KMS-11 (cell line): ENCODE measurements around the gene ALDH3B2.

Experiments used
- H2AFZ ChIP-seq: fragments of 200-600 bp; sonication (generic); 2 replicates; pipeline ENCODE4 v1.6.1; 2016; ENCODE audit warnings: antibody characterized with exemption, mixed run types, low read depth
- H3K27ac ChIP-seq: fragments of 200-600 bp; sonication (generic); 2 replicates; pipeline ENCODE4 v1.6.1; 2016; ENCODE audit warnings: mild to moderate bottlenecking, mixed run types
- H3K27me3 ChIP-seq: fragments of 200-600 bp; sonication (generic); 2 replicates; pipeline ENCODE4 v1.6.1; 2017; ENCODE audit warnings: mild to moderate bottlenecking, low read depth, mixed run types, moderate library complexity; ENCODE audit not compliant: insufficient read depth
- H3K36me3 ChIP-seq: fragments of 200-600 bp; sonication (generic); 2 replicates; pipeline ENCODE4 v1.6.1; 2017; ENCODE audit warnings: mild to moderate bottlenecking, mixed run types; ENCODE audit not compliant: insufficient read depth
- H3K4me1 ChIP-seq: fragments of 200-600 bp; sonication (generic); 2 replicates; pipeline ENCODE4 v1.6.1; 2016; ENCODE audit warnings: mild to moderate bottlenecking, low read depth, mixed run types; ENCODE audit not compliant: poor library complexity, severe bottlenecking
- H3K4me2 ChIP-seq: fragments of 200-600 bp; sonication (generic); 2 replicates; pipeline ENCODE4 v1.7.0; 2016; ENCODE audit warnings: mild to moderate bottlenecking, mixed run types
- H3K4me3 ChIP-seq: fragments of 200-600 bp; sonication (generic); IDR thresholded peaks from 2 replicates; pipeline ENCODE4 v1.6.1; 2017; ENCODE audit warnings: low read depth, low read length, mixed read lengths; ENCODE audit not compliant: insufficient read depth
- H3K79me2 ChIP-seq: fragments of 200-600 bp; sonication (generic); 2 replicates; pipeline ENCODE4 v1.6.1; 2016; ENCODE audit warnings: low read depth, mixed run types; ENCODE audit not compliant: insufficient read depth
- H3K9ac ChIP-seq: fragments of 200-600 bp; sonication (generic); 2 replicates; pipeline ENCODE4 v1.6.1; 2016; ENCODE audit warnings: mild to moderate bottlenecking, mixed run types
- H4K20me1 ChIP-seq: fragments of 200-600 bp; sonication (generic); 2 replicates; pipeline ENCODE4 v1.6.1; 2016; ENCODE audit warnings: mild to moderate bottlenecking, mixed run types; ENCODE audit not compliant: insufficient read depth
- TF ChIP-seq, protein P1 (sequence below): fragments of 200-600 bp; sonication (generic); conservative IDR thresholded peaks from 2 replicates; pipeline ENCODE4 v1.6.1; 2017; ENCODE audit warnings: low read depth, mild to moderate bottlenecking, antibody characterized with exemption, low read length, moderate library complexity, mixed read lengths

Gene ALDH3B2

DNA sequence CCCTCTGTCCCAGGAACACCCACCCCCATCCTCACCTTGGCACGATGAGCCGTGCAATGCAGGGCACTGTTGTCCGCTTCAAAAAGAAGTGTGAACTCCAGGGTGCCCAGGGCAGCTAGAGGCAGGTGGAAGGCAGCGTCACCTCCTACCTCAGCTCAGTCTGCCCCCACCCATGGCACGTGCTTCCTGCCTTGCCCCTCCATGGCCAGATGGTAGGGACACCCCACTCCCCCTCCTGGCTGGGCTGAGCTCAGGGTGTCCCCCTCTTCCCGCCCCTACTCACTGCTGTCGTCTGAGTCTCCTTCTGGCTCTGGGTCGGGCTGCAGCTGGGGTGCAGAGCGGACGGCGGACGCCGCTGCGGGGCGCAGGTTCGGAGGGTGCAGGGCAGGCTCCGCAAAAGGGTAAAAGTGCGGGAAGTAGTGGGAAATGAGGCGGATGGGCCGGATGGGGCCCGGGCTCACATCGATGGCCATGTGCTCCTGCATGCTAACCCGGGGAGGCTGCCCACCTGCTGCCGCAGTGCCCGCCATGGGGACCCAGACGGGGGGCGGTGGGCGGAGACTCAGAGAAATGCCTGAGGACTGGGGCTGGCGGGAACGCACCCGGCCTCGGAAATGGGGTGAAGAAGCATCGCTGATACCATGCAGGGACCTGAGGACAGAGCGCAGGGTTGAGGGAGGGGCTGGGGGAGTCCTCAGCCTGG is 58.5 kb downstream of the ALDH3B2 start:
- no peak overlapping the region for H2AFZ ChIP-seq
- no peaks in the 10 kb centered on the region for H3K79me2 ChIP-seq
- no peak overlapping the region for H3K27ac ChIP-seq
- no peaks in the 10 kb centered on the region for H3K27me3 ChIP-seq
- H4K20me1 ChIP-seq, result no peaks in the 10 kb centered on the region
- H3K4me1 ChIP-seq, result peaks cover 23% of the 10 kb centered on the region
- H3K4me2 ChIP-seq, result no peak overlapping the region
- TF ChIP-seq, protein P1, sequence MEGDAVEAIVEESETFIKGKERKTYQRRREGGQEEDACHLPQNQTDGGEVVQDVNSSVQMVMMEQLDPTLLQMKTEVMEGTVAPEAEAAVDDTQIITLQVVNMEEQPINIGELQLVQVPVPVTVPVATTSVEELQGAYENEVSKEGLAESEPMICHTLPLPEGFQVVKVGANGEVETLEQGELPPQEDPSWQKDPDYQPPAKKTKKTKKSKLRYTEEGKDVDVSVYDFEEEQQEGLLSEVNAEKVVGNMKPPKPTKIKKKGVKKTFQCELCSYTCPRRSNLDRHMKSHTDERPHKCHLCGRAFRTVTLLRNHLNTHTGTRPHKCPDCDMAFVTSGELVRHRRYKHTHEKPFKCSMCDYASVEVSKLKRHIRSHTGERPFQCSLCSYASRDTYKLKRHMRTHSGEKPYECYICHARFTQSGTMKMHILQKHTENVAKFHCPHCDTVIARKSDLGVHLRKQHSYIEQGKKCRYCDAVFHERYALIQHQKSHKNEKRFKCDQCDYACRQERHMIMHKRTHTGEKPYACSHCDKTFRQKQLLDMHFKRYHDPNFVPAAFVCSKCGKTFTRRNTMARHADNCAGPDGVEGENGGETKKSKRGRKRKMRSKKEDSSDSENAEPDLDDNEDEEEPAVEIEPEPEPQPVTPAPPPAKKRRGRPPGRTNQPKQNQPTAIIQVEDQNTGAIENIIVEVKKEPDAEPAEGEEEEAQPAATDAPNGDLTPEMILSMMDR, result peak; percentile 25; the same call in 1 of the 2 replicates
- H3K4me3 ChIP-seq, result no peak overlapping the region
- no peak overlapping the region for H3K9ac ChIP-seq
- H3K36me3 ChIP-seq, result no peaks in the 10 kb centered on the region

DNA sequence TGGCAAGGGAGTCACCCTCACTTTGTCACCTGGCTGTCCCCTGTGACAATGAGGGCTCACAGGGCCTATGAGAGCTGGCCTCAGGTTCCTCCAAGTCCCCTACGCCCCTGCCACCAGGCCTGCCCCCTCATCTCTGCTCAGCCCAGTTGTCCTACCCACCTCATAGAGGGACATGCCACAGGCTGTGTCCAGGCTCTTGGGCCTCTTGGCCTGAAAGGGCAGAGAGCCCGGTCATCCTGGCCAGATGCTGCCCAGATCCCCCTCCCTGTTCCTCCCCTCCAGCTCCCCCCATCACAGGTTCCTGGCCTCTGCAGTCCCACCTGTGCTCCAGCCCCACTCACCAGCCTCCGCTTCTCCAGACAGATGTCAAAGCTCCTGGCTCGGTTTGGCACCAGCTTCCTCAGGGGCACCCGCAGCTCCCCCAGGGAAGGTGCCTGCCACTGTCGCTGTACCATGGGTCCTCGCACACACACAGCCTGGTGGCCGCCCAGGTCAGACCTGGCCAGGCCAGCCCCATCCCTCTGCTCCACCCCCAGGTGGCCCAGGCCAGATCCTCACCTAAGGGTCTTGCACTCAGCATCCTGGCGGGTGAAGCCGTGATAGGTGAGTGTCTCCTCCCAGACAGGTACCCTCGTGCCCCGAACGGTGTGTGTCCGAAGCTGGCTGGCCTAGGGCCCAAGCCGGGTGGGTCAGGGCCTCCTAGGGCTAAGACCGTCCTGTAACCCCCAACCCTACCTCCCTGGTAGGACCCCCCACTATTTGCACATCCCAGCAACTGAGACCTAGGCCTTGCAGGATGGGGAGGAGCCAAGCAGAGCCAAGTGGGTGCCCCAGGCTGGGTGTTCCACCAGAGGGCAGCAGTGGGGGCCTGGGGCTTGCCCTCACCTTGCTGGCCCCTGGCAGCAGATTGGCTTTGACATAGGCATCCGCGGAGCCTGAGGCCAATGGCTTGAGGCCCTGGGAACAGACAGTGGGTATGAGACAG is 59.4 kb downstream of the ALDH3B2 start:
- peak overlapping the region; percentile 42; the same call in 1 of the 2 replicates for H2AFZ ChIP-seq
- H3K27ac ChIP-seq, result peak overlapping the region; percentile 98
- no peaks in the 10 kb centered on the region for H3K79me2 ChIP-seq
- peak overlapping the region; percentile 91 for H3K4me2 ChIP-seq
- H3K36me3 ChIP-seq, result no peaks in the 10 kb centered on the region
- peak overlapping the region; percentile 78 for H3K9ac ChIP-seq
- H3K4me3 ChIP-seq, result no peak overlapping the region
- H4K20me1 ChIP-seq, result no peaks in the 10 kb centered on the region
- peaks cover 23% of the 10 kb centered on the region for H3K4me1 ChIP-seq
- TF ChIP-seq, protein P1, result peak; percentile 63
- H3K27me3 ChIP-seq, result no peaks in the 10 kb centered on the region

DNA sequence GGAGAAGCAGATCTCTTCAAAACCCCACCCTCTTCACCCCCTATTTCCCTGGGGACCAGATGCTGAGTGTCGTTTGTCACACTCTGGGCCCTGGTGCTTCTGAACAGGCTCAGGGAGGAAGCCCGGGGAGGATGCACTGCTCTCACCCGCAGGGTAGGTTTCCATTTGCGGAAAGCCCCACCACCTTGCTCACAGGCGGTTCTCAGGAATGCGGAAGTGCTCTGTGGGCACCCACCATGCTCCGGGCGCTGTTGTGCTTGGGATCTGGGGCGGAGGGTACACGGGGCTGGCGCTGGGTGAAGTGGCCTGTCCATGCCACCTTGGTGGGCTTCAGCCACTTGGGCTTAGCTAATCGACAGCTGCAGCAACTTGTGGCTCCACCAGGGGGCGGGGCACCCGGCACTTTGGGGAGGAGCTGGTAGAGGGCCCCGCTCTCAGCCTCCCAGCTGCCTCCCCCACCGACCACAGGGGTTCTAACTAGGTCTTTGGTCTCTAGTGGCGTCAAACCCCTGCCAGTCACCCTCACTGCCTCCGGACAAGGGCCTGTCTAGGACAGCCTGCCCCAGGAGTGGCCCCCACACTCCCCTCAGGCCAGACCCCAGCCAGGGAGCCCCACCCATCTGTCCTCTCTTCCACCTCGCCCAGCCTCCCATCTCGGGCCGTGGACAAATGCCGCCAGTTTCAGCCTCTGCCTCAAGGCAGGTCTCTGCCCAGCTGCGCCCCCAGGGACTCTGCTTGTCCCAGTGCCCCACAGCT is 60.3 kb downstream of the ALDH3B2 start:
- peaks cover 23% of the 10 kb centered on the region for H3K4me1 ChIP-seq
- no peaks in the 10 kb centered on the region for H3K27me3 ChIP-seq
- H3K79me2 ChIP-seq, result no peaks in the 10 kb centered on the region
- TF ChIP-seq, protein P1, result peak; percentile 75
- no peaks in the 10 kb centered on the region for H4K20me1 ChIP-seq
- no peaks in the 10 kb centered on the region for H3K36me3 ChIP-seq
- no peak overlapping the region for H3K4me3 ChIP-seq
- peak overlapping the region; percentile 42 for H2AFZ ChIP-seq
- peak overlapping the region; percentile 98 for H3K27ac ChIP-seq
- H3K4me2 ChIP-seq, result peak overlapping the region; percentile 91
- H3K9ac ChIP-seq, result peak overlapping the region; percentile 78

DNA sequence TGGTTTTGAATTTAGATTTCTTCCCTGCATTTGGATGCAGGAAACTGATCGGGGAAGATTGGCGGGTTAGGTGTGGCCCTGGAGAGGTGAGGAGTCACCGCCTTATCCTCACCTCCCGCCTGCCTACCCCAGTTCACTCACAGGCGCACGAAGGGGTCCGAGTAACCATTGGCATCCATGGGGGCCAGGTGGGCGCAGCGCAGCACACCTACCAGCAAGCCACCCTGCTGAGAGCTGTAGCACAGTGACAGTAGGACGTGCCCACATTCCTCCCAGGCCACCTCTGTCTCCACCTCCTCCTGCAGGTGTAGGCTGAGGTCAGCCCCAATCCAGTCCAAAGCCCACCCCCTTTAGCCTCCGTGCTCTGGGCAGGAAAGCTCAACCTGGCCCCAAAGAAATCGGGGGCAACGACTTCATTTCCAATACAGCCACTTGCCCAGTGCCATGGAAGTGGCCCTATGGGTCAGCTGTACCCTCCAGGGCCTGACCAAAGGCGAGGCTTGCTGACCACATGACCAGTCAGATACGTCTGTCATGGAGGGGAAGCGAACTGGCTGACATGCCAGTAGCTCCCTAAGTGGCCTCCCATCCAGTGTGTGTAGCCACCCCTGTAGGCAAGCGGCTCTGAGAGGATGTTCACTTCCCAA is 61.0 kb downstream of the ALDH3B2 start:
- H3K9ac ChIP-seq, result peak overlapping the region; percentile 78
- peak overlapping the region; percentile 91 for H3K4me2 ChIP-seq
- peaks cover 23% of the 10 kb centered on the region for H3K4me1 ChIP-seq
- no peak overlapping the region for H3K4me3 ChIP-seq
- H4K20me1 ChIP-seq, result no peaks in the 10 kb centered on the region
- peaks cover 2% of the 10 kb centered on the region; the same call in 1 of the 2 replicates for H3K79me2 ChIP-seq
- peak overlapping the region; percentile 42 for H2AFZ ChIP-seq
- TF ChIP-seq, protein P1, result no peak
- H3K27me3 ChIP-seq, result no peaks in the 10 kb centered on the region
- peak overlapping the region; percentile 98 for H3K27ac ChIP-seq
- no peaks in the 10 kb centered on the region for H3K36me3 ChIP-seq
